BJ (cell line): ENCODE data around the gene RNLS. TPM values are rescaled to one million over a fixed set of nuclear protein-coding genes. Genes with fewer than 3 reads are reported as not detected.

ENCODE experiments used
- CTCF ChIA-PET: fragments of 350-600 bp; formaldehyde crosslinking; extraction: SDS; loops from one replicate; lab custom pipeline; 2021; ENCODE audit warnings: antibody characterized with exemption, inconsistent platforms; lab: Yijun Ruan, JAX
- POLR2A ChIA-PET: fragments of 300-600 bp; sonication (Branson Sonifier 250); formaldehyde crosslinking; extraction: SDS; loops from one replicate; lab custom pipeline; 2021; ENCODE audit warnings: antibody characterized with exemption; lab: Charles Lee
- DNase-seq: peaks from one replicate; pipeline ENCODE4 v3.0.0-alpha.2; 2011; ENCODE audit warnings: low read depth
- H3K27me3 ChIP-seq: 2 replicates; pipeline ENCODE4 v1.6.0; 2011; ENCODE audit warnings: low read length; ENCODE audit not compliant: control insufficient read depth, insufficient read depth
- H3K36me3 ChIP-seq: 2 replicates; pipeline ENCODE4 v1.5.1; 2011; ENCODE audit warnings: low read length; ENCODE audit not compliant: control insufficient read depth, insufficient read depth
- H3K4me3 ChIP-seq: 2 replicates; pipeline ENCODE4 v1.5.1; 2011; ENCODE audit warnings: low read depth, mild to moderate bottlenecking, control low read depth, low read length
- CTCF ChIP-seq: IDR thresholded peaks from 2 replicates; pipeline ENCODE4 v1.5.1; 2011; ENCODE audit warnings: low read depth, mild to moderate bottlenecking, control low read depth, inconsistent platforms, low read length, moderate library complexity; ENCODE audit not compliant: insufficient read depth
- polyA plus RNA-seq: library from polyadenylated mRNA; depleted of rRNA; stranded (reverse); fragments of >200 nt; gene quantifications from 2 replicates; pipeline ENCODE4 v1.2.3, GENCODE V29; 2011

Gene RNLS
- polyA plus RNA-seq, 1 experiment: 11.8 TPM

GRCh38 chr10:88545359-88545758 is 37.8 kb downstream of the RNLS start:
- Histone ChIP-seq H3K36me3 (no peaks in the 10 kb centered on the region), H3K4me3 (no peak overlapping the region), H3K27me3 (no peaks in the 10 kb centered on the region)
- CTCF ChIA-PET: no interaction called here
- POLR2A ChIA-PET: no interaction called here
- TF ChIP-seq CTCF: no peak
- no peak for DNase-seq

GRCh38 chr10:88544140-88544870 is 38.8 kb downstream of the RNLS start:
- CTCF ChIA-PET: interaction anchor here (1.0 kb wide), 1 partner anchor 9 kb away, joined by 5 read pairs; no protein-coding TSS in a partner anchor
- no peaks in the 10 kb centered on the region for H3K36me3 ChIP-seq
- POLR2A ChIA-PET: no interaction called here
- TF ChIP-seq CTCF: no peak
- DNase-seq: no peak
- no peaks in the 10 kb centered on the region for H3K27me3 ChIP-seq
- no peak overlapping the region for H3K4me3 ChIP-seq

GRCh38 chr10:88542522-88542921 is 40.6 kb downstream of the RNLS start:
- Histone ChIP-seq H3K36me3 (no peaks in the 10 kb centered on the region), H3K27me3 (no peaks in the 10 kb centered on the region), H3K4me3 (no peak overlapping the region)
- ChIA-PET POLR2A (no interaction called here), CTCF (interaction anchor here (1.0 kb wide), 1 partner anchor 10 kb away, joined by 3 read pairs; no protein-coding TSS in a partner anchor)
- no peak for TF ChIP-seq CTCF
- no peak for DNase-seq

GRCh38 chr10:88541116-88541626 is 41.9 kb downstream of the RNLS start:
- POLR2A ChIA-PET: no interaction called here
- CTCF ChIA-PET: no interaction called here
- Histone ChIP-seq H3K4me3 (no peak overlapping the region), H3K27me3 (no peaks in the 10 kb centered on the region), H3K36me3 (no peaks in the 10 kb centered on the region)
- DNase-seq: no peak
- no peak for TF ChIP-seq CTCF

GRCh38 chr10:88540351-88540750 is 42.8 kb downstream of the RNLS start:
- no peaks in the 10 kb centered on the region for H3K36me3 ChIP-seq
- no peak for TF ChIP-seq CTCF
- no peak overlapping the region for H3K4me3 ChIP-seq
- CTCF ChIA-PET: no interaction called here
- POLR2A ChIA-PET: interaction anchor here (1.3 kb wide), 1 partner anchor 677 kb away, joined by 3 read pairs; the partner anchor contains the start of genes KLLN and PTEN
- DNase-seq: no peak
- no peaks in the 10 kb centered on the region for H3K27me3 ChIP-seq
